ENCODE measurements around the gene SREBF1. TPM values are rescaled to one million over a fixed set of nuclear protein-coding genes. Genes with fewer than 3 reads are reported as not detected.

SREBF1 gene
- total and polyA plus RNA-seq, 10 of the 15 experiments (the other 5 are each of a cell fraction or from before 2014, with no cell fraction given), result 1.4 to 84.6 (median 20.4) TPM

- no peak overlapping the region for H2AFZ ChIP-seq (ENCODE audit: control insufficient read depth, low read depth, low read length)
- ATAC-seq, result no peak
- ChIA-PET SMC1A (ENCODE audit: uncharacterized antibody, unreplicated experiment) (no interaction called here), RAD21 (ENCODE audit: unreplicated experiment) (no interaction called here), POLR2A (no interaction called here), CTCF (no interaction called here)
- no peak overlapping the region for H3K4me3 ChIP-seq
- intact Hi-C loops (cut with micrococcal nuclease; ENCODE audit: unreplicated experiment) (no loop called here), in situ Hi-C loops (cut with MboI) (no loop called here)
- WGBS (ENCODE audit: insufficient coverage, insufficient replicate concordance, low lambda C conversion rate, missing lambda C conversion rate), result 85% methylated on average over 16 of the region's 16 CpGs
- no peak for FAIRE-seq
- H3K27me3 ChIP-seq (replicated peaks in 1 of 2; ENCODE audit: control insufficient read depth in 2 of 2, insufficient read depth in 2 of 2, low read length in 1 of 2), result no peaks in the 10 kb centered on the region
- no peak for DNase-seq (ENCODE audit: low read depth, low spot score)
- no peak overlapping the region for H3K4me2 ChIP-seq (ENCODE audit: control insufficient read depth, insufficient read depth)
- BruUV-seq (replicated peaks), result no TSS peak
- no peaks in the 10 kb centered on the region; a peak in 1 of 4 replicates for H3K36me3 ChIP-seq (ENCODE audit: control insufficient read depth in 2 of 2, insufficient read depth in 2 of 2, low read length in 1 of 2)
- peaks cover 5% of the 10 kb centered on the region for H3K4me1 ChIP-seq (ENCODE audit: control insufficient read depth, insufficient read depth, low read length)
- no peaks in the 10 kb centered on the region; the same call in 1 of the 2 replicates for H3K79me2 ChIP-seq (ENCODE audit: control insufficient read depth, insufficient read depth, low read length)
- no peaks in the 10 kb centered on the region; the same call in 1 of the 2 replicates for H4K20me1 ChIP-seq (ENCODE audit: control insufficient read depth, insufficient read depth)
- no peaks in the 10 kb centered on the region for H3K9me3 ChIP-seq (replicated peaks; ENCODE audit: control insufficient read depth, insufficient read depth, low read length)
- no peak overlapping the region for H3K27ac ChIP-seq (ENCODE audit: control insufficient read depth, insufficient read depth)
- H3K9ac ChIP-seq (ENCODE audit: control insufficient read depth, insufficient read depth, low read length), result no peak overlapping the region
- TF ChIP-seq ZZZ3 (IDR thresholded peaks at IDR 0.05; ENCODE audit: control insufficient read depth, insufficient read length, low read depth) (no peak), MAX (IDR thresholded peaks at IDR 0.05; ENCODE audit: low read depth, low read length) (no peak), NFYB (IDR thresholded peaks at IDR 0.05; ENCODE audit: insufficient read depth, low read depth, low read length) (no peak), MXI1 (IDR thresholded peaks at IDR 0.05; ENCODE audit: low read depth, low read length) (no peak), SKIL (IDR thresholded peaks at IDR 0.05; ENCODE audit: low read depth, poor library complexity, severe bottlenecking) (no peak), TARDBP (IDR thresholded peaks at IDR 0.05; ENCODE audit: borderline replicate concordance) (no peak), FOXK2 (IDR thresholded peaks at IDR 0.05) (no peak), PRDM15 (CRISPR knock-in tag; IDR thresholded peaks at IDR 0.05) (no peak), HDGF (IDR thresholded peaks at IDR 0.05) (no peak), RAD51 (IDR thresholded peaks at IDR 0.05) (no peak), REST (IDR thresholded peaks at IDR 0.05; ENCODE audit: low read depth, low read length) (no peak), YY1 (IDR thresholded peaks at IDR 0.05; ENCODE audit: low read depth, low read length) (no peak)
- TF ChIP-seq, protein P1, sequence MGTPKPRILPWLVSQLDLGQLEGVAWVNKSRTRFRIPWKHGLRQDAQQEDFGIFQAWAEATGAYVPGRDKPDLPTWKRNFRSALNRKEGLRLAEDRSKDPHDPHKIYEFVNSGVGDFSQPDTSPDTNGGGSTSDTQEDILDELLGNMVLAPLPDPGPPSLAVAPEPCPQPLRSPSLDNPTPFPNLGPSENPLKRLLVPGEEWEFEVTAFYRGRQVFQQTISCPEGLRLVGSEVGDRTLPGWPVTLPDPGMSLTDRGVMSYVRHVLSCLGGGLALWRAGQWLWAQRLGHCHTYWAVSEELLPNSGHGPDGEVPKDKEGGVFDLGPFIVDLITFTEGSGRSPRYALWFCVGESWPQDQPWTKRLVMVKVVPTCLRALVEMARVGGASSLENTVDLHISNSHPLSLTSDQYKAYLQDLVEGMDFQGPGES (IDR thresholded peaks at IDR 0.05), result no peak
Measured at GRCh38 chr17:17779015-17779611, 57.7 kb downstream of the SREBF1 start.

All from GM12878 (cell line).